ENCODE measurements around the gene IFNA2.
"Not testable (repeated sequence)": the region's sequence is repeated elsewhere in the genome, so short reads cannot be mapped to it uniquely, and the experiment has no call there.

The IFNA2 gene

GRCh38 chr9:21385131-21385670 lies at the start of gene IFNA2:
Gene IFNA2, minus strand, starts transcription at chr9:21385398. Its CDS starts 69 bp downstream, at chr9:21385329.
- no peak for DNase-seq (ENCODE audit: low spot score)

- not testable (repeated sequence) for DNase-seq (ENCODE audit: low spot score)
These were observed 49.8 kb upstream of the IFNA2 start for GRCh38 chr9:21435015-21435383.

DNA sequence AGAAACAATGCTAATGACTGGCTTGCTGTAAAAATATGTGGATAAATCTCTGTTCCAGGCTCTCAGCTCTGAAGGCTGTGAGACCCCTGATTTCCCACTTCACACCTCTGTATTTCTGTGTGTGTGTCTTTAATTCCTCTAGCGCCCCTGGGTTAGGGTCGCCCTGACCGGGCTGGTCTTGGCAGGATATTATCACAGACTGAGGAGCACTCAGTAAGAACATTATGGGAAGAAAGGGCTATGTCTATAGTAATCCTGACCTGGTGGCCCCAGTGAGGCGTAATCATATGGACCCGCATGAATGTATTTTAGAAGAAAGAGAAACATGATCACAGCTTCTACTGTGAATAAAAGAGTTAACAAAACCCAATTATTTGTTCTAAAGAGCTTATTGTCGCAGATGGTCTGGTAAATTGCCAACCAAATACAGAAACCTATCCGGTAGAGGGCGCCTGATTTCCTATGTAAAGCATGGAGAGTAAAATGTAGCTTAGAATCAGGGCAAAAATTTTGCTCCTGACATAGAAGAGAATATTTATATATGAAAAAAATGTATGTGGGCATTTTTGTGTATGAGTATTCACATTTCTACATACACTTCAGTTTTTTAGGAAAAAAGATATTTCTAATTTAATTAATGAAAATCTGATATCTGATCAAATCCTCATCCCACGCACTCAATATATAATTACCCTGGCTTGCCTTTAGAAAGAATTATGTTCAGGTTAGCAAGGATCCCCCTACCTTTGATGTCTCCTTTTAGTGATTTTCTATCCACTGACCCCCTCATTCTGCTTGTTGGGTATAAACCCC lies 49.2 kb upstream of the IFNA2 start:
- peak; percentile 41 for DNase-seq (ENCODE audit: low spot score)

GRCh38 chr9:21432672-21433425 lies 47.7 kb upstream of the IFNA2 start:
- no peak for DNase-seq (ENCODE audit: low spot score)

GRCh38 chr9:21429191-21429590 lies 44.0 kb upstream of the IFNA2 start:
- DNase-seq (ENCODE audit: low spot score), result no peak

GRCh38 chr9:21428235-21428634 lies 43.0 kb upstream of the IFNA2 start:
- DNase-seq (ENCODE audit: low spot score), result no peak

- DNase-seq (ENCODE audit: low spot score), result peak; percentile 68
These were observed 30.5 kb upstream of the IFNA2 start for GRCh38 chr9:21415493-21416267.

DNA sequence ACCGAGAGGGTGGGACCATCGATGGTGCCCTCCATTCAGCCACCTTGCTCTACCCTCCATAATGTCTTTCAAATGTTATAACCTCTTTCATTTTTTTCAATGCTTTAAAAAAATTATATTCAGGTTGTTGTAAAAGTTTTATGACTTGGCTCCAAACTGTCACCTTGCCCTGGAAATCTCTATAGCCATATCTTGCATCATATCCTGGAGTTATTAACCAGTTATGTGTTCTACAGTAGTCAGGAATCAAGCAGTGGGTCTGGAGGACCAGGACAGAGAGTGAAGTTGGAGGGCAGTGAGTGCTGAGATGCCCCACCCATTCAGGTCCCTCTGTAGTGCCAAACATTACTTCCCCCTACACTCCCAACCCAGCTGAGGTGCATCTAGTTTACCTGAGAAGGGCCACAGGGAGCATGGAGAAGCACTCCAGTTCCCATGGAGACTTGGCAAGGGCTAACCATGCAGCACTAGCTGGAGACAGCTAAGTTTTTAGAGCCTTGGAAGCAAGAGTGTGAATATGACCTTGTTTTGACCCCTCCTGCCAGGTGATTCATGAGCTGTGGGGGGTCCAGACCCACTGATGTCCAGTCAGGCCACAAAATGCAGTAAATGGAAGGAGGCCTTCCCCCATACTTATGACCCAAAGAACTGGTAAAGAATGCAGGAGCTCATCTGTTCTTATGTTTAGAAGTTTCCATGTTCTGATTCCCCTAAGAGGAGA lies 29.2 kb upstream of the IFNA2 start:
- DNase-seq (ENCODE audit: low spot score), result no peak

DNA sequence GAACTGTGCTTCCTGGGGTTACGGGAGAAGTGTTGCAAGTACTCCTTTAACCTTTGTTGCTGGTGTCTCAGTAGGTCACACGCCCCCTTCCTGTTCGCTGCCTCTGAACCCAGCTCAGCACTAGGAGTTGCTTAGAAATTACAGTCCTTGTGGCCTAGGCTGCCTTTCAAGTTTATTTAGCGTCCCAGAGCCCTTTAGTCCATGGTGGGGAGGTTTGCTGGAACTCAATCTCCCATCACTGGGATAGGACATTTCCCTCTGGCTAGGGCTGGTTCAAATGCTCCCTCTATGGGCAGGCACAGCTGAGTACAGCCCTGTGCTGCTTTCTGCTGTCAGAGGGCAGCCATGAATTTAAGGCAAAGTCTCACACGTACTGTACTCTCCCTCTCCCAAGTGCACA lies 28.4 kb upstream of the IFNA2 start:
- no peak for DNase-seq (ENCODE audit: low spot score)

- no peak for DNase-seq (ENCODE audit: low spot score)
These were observed 28.0 kb upstream of the IFNA2 start for GRCh38 chr9:21413151-21413550.

DNA sequence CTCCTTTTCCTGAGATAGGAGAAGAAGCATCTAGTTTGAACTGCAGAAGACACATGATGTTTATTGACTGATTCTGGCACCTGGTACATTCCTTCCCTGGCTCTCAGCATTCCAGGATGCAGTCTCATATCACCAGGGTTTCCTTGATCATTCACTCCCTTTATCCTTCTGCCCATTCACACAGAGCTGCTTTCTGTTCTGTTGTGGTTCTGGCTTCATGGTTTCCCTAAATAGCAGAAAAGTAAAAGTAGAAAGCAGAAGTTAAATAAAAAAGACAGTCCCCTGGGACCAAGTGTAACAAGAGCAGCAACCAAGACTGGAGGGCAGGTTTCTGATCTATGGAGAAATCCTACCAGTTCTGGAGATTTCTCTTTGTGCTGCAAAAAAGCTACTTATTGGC lies 26.9 kb upstream of the IFNA2 start:
- no peak for DNase-seq (ENCODE audit: low spot score)

DNA sequence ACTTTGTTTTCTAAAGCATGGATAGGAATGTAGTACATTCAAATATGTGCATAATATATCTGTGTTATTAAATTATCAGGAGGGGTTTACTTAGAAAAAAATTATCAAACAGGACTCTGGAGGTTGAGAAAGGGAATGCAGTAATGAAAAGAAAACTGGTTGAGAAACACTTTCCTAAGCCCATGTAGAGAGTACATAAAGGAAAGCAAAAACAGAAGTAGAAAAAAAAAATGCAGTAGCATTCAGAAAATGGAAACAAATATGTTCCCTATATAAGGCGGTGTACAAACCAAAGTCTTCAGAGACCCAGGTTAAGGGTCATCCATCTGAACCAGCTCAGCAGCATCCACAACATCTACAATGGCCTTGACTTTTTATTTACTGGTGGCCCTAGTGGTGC lies 23.6 kb upstream of the IFNA2 start, which contains the start of gene IFNA8:
IFNA8 (plus strand) TSS at position 301 of the 400 bp plus-strand sequence; CDS start at position 361, 60 bp downstream.
- no peak for DNase-seq (ENCODE audit: low spot score)

DNA sequence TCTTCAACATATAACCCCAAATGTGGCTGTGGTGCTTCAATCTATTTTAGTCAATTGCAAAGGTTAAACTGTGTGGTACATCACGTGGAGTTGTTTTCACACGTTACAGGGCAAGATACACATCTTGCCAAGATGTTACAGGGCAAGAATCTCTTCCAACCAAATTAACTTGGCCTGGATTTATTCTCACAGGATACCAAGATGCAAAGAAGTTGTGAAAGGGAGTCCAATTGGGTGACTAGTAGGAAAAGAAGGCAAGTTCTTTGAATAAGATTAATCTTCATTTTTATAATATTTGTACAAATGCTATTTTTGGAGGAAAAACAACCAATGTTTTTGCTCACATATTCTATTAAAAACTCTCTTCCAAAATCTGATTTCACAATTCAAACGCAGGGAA lies 18.9 kb upstream of the IFNA2 start:
- no peak for DNase-seq (ENCODE audit: low spot score)

- DNase-seq (ENCODE audit: low spot score), result peak; percentile 50
These were observed 17.4 kb upstream of the IFNA2 start for GRCh38 chr9:21402386-21403251.

DNA sequence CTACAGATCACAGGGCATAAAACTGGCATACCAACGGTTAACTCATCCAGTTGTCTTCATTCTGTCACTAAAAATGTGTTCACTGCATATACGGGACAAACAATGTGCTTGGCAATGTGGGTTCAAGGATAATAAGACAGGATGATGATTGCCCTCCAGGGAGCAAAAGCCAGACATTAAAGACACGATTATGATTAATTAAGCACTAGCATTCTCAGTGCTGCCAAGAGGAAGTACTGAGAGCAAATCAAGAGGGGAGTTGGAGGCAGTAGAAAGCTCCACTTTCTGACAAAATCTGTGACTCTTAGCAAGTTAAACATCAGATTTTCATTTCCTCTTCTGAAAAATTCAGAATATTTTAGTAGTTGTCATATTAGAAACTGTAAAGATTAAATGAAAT lies 14.8 kb upstream of the IFNA2 start:
- DNase-seq (ENCODE audit: low spot score), result no peak

GRCh38 chr9:21398955-21399489 lies 13.8 kb upstream of the IFNA2 start:
- DNase-seq (ENCODE audit: low spot score), result no peak

DNA sequence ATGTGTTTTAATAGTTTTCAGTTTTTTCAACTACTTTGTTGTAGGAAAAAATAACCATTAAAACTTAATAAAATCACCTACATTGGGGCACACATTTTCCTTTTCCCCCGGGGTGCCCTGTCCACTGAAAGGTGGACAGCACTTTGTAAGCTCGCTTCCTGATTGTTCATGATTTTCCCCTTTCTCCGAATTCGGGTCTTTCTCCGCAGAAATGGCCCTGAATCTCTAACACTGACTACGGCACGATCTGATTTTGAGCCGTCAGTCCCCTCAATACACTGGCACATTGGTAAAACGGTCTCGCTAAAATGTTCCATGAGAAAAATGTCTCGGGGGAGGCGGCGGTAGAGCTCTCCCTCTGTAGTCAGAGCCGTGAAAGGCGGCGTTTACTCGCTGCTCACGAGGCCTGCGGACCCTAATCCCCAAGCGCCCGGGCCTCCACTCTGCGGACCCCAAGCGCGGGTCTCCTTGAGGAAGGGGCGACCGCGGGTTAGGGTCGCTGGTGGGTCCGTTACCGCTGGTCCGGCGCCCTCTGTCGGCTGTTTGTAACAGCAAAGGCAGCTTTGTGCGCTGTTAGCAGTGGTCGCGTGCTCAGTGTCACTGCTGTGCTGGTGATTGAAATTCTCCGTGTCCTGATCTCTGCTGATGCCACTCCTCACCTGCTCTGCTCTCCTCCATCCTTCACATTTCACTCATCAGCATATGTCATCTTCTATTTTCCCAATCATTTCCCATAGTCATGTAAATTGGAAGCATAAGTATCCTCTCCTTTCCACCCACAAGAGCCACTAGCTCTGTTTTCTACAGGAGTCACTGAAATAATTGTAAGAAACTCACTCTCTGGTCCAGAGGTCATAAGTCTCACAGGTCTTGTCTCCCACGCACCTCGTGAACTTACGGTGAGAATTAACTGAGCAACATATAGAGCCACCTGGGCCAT lies 10.8 kb upstream of the IFNA2 start:
- peak; percentile 67 for DNase-seq (ENCODE audit: low spot score)

DNA sequence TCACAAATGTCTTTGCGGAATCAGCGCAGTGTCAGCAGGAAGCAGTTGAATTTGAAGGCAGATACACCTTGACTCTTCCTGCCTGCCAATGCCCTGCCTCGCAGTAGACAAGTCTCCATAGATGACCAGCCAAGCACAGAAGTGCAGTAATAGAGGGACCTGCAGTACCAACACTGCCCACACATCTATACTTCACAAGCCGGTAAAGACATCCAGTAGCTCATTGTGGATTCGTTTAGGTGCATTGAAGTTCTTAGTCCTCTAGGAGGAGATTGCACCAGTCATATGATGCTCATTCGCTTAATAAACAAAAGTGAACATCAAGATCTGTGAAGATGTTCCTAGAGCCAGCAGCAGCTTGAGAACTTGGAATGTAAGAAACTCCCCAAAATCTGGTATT lies 7.1 kb upstream of the IFNA2 start:
- DNase-seq (ENCODE audit: low spot score), result peak; percentile 30

- DNase-seq (ENCODE audit: low spot score), result no peak
These were observed 1.6 kb downstream of the IFNA2 start for GRCh38 chr9:21383627-21384026.

All from D341Med (cell line).